Nephron (organoid): Measurements from ENCODE around the gene ASTN2.

Experiments
- H3K27ac Mint-ChIP-seq, 3 experiments: 2 replicates each; pipeline ENCODE4 v1.8.0; 2020; ENCODE audit warnings: mixed read lengths in 3 of 3, mild to moderate bottlenecking in 2 of 3, moderate library complexity in 1 of 3
- H3K27me3 Mint-ChIP-seq: 2 replicates; pipeline ENCODE4 v1.8.0; 2021; ENCODE audit warnings: low read depth, mild to moderate bottlenecking, moderate library complexity, mixed read lengths
- H3K36me3 Mint-ChIP-seq: 2 replicates; pipeline ENCODE4 v1.8.0; 2020; ENCODE audit warnings: low read depth, mixed read lengths
- H3K4me1 Mint-ChIP-seq: 2 replicates; pipeline ENCODE4 v1.8.0; 2020; ENCODE audit warnings: mixed read lengths
- H3K4me3 Mint-ChIP-seq, 3 experiments: 2 replicates each; pipeline ENCODE4 v1.8.0; 2020; ENCODE audit warnings: mild to moderate bottlenecking in 3 of 3, mixed read lengths in 3 of 3, moderate library complexity in 2 of 3
- H3K9me3 Mint-ChIP-seq: 2 replicates; pipeline ENCODE4 v1.8.0; 2020; ENCODE audit warnings: mixed read lengths
- CTCF ChIP-seq, 3 experiments: fragments of 200-600 bp; sonication (generic); IDR thresholded peaks; one replicate each; pipeline ENCODE4 v1.5.0; 2021; ENCODE audit warnings: antibody characterized with exemption in 3 of 3; ENCODE audit not compliant: unreplicated experiment in 3 of 3

ASTN2 gene

DNA sequence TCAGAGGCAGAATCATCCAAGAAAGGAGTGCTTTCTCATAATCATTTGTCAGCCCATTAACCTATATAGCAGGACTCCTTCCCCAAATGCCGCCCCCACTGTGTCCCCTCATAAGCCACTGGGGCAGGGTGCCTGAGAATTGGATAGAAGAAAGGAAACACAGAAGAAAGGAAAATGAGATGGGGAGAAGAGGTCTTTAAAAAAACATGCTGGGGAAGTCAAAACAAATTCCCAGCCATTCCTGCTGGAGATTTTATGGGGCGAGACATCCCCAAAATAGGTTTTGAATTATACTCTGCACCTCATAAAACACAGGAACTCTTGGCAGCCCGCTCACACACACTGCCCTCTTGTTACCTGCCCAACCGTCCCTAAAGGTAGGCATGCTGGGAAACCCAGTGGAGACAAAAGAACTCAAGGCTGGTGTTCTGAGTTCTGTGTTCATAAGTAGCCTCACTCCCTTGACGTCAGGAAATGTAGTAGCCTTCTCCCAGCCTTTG, 19.7 kb downstream of the ASTN2 start:
- H3K4me1 Mint-ChIP-seq = no peaks in the 10 kb centered on the region
- H3K36me3 Mint-ChIP-seq = no peaks in the 10 kb centered on the region
- peaks cover 3% of the 10 kb centered on the region for H3K9me3 Mint-ChIP-seq
- H3K27me3 Mint-ChIP-seq = peaks cover 13% of the 10 kb centered on the region
- H3K4me3 Mint-ChIP-seq = no peak overlapping the region
- no peak for TF ChIP-seq CTCF (IDR thresholded peaks at IDR 0.05; ENCODE audit: unreplicated experiment in 3 of 3)
- H3K27ac Mint-ChIP-seq = no peak overlapping the region

- no peak overlapping the region for H3K4me3 Mint-ChIP-seq
- H3K4me1 Mint-ChIP-seq = no peaks in the 10 kb centered on the region
- peaks cover 3% of the 10 kb centered on the region for H3K9me3 Mint-ChIP-seq
- H3K27me3 Mint-ChIP-seq = peaks cover 10% of the 10 kb centered on the region
- H3K36me3 Mint-ChIP-seq = no peaks in the 10 kb centered on the region
- H3K27ac Mint-ChIP-seq = no peak overlapping the region
- TF ChIP-seq CTCF (IDR thresholded peaks at IDR 0.05; ENCODE audit: unreplicated experiment in 3 of 3) = no peak
These were observed 20.2 kb downstream of the ASTN2 start for GRCh38 chr9:117394655-117395054.

- Mint-ChIP-seq H3K36me3 (no peaks in the 10 kb centered on the region), H3K27ac (no peak overlapping the region), H3K4me3 (no peak overlapping the region), H3K9me3 (peaks cover 3% of the 10 kb centered on the region), H3K4me1 (no peaks in the 10 kb centered on the region), H3K27me3 (peaks cover 10% of the 10 kb centered on the region)
- no peak for TF ChIP-seq CTCF (IDR thresholded peaks at IDR 0.05; ENCODE audit: unreplicated experiment in 3 of 3)
These were observed 21.9 kb downstream of the ASTN2 start for GRCh38 chr9:117392992-117393391.

GRCh38 chr9:117387422-117387821, 27.4 kb downstream of the ASTN2 start:
- Mint-ChIP-seq H3K36me3 (no peaks in the 10 kb centered on the region), H3K4me3 (no peak overlapping the region), H3K9me3 (peaks cover 3% of the 10 kb centered on the region), H3K27me3 (peaks cover 5% of the 10 kb centered on the region), H3K27ac (no peak overlapping the region), H3K4me1 (no peaks in the 10 kb centered on the region)
- TF ChIP-seq CTCF (IDR thresholded peaks at IDR 0.05; ENCODE audit: unreplicated experiment in 3 of 3) = no peak

- Mint-ChIP-seq H3K4me3 (no peak overlapping the region), H3K36me3 (no peaks in the 10 kb centered on the region), H3K27me3 (no peaks in the 10 kb centered on the region), H3K27ac (no peak overlapping the region), H3K9me3 (no peaks in the 10 kb centered on the region), H3K4me1 (no peaks in the 10 kb centered on the region)
- no peak for TF ChIP-seq CTCF (IDR thresholded peaks at IDR 0.05; ENCODE audit: unreplicated experiment in 3 of 3)
These were observed 35.5 kb downstream of the ASTN2 start for GRCh38 chr9:117379341-117379740.

DNA sequence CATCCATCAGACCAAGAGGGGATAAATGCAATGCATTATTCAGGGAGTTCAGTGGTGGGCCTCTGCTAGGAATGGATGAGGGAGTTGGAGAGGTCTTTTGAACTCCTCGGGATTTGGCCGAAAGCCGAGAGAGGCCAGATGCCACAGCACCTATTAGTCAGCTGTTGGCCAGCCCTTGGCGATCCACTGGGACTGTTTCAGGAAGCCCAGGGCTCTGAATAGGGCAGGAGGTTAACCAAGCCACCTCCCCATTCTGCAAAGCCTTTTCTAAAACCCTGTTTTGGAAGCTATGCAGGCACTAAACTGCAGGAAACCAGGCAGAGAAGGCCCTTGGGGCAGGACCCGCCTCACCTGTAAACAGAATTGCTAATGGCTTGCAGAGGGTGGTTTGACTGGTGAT, 37.8 kb downstream of the ASTN2 start:
- H3K9me3 Mint-ChIP-seq = no peaks in the 10 kb centered on the region
- H3K27me3 Mint-ChIP-seq = no peaks in the 10 kb centered on the region
- TF ChIP-seq CTCF (IDR thresholded peaks at IDR 0.05; ENCODE audit: unreplicated experiment in 3 of 3) = no peak
- no peaks in the 10 kb centered on the region for H3K4me1 Mint-ChIP-seq
- no peak overlapping the region for H3K4me3 Mint-ChIP-seq
- no peaks in the 10 kb centered on the region for H3K36me3 Mint-ChIP-seq
- no peak overlapping the region for H3K27ac Mint-ChIP-seq
